COLO668 (cell line): ENCODE data around the gene USP28.
"Not testable (repeated sequence)": the region's sequence is repeated elsewhere in the genome, so short reads cannot be mapped to it uniquely, and the experiment has no call there.

ENCODE experiments used
- DNase-seq: peaks from one replicate; lab custom pipeline; 2025; ENCODE audit not compliant: unreplicated experiment; lab: John Stamatoyannopoulos, UW

Gene USP28

DNA sequence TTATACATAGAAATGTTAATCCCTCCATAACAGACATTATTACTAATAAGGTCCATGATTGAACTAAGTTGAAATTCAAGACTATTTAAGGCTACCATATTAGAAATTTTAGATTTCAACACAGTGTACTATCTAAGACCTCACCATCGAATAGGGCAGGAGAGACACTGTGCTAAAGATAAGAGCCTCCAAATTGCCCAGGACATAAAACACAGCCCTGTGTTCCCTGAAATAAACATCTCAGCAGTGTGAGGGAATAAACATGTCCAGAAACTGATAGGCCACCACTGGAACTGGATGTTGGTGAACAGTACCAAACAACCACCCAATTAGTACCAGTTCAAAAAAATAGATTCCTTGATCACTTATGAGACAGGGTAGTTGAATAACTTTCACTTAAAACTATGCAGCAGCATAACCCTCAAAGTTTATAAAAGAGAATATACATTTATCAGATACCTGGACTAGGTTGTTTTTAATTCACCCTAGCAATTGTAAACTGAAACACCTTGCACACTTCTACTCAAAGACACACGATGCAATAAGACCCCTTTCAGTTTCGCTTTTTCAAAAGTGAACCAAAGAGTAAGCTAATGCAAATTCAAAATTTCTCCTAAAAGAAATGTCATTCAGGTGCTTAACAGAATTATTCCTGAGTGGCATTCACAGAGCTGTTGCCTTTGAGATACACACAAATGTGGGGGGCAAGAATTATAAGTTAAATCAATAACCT lies 34.3 kb downstream of the USP28 start:
- no peak for DNase-seq

- DNase-seq: no peak
Measured at GRCh38 chr11:113839842-113840241, 35.5 kb downstream of the USP28 start.

DNA sequence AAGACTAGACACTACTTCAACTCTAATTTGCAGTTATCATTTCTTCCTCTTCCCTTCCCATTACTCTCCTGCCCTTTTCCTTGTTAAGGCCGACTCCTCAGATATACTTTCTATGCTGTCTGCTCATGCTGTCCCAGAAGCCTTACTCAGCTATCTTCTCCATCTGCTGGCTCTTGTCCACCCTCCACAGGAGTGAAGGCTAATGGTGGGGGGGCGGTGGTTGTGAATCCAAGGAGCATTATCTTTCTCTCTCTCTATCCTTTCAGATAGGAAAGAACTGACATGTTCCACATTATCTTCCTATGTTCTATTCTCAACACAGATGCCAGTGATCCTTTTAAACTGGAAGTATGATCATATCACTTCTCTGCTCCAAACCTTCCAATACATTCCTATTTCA lies 37.4 kb downstream of the USP28 start:
- no peak for DNase-seq

DNA sequence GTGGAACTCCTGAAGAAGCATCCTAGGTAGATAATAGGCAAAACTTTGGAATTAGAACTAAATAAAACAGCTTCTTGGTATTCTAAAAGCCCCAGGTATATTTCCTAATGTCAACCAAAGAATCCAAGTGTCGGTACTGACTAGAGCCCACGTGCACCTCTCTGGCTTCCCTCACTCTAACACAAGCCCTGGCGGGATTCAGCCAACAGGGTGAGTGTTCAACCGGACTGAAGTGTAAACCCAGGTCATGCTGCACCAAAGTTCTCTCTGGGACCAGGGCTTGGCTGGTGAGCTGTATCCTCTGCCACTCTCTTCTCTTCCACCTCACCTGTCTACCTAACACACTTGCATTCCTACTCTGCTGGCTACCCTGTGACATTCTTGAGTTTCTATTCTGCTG lies 40.1 kb downstream of the USP28 start:
- DNase-seq: no peak

DNA sequence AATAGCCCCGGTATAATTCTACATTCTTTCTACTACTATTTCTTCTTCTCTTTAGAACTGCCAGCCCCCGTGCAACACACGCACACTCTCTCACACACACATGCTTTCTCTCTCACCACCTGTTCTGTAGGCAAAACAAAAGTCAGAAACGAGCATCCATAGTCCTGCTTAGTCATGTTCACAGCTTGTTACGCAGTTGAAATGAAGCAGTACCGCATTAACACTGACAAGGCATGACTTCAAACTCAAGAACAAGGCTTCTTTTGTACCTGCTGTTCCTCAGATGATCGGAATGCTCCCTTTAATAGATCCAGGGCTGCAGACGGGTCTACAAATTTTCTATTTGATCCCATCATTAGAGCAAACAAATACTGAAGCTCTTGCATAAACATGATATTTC lies 42.2 kb downstream of the USP28 start:
- DNase-seq: no peak

DNA sequence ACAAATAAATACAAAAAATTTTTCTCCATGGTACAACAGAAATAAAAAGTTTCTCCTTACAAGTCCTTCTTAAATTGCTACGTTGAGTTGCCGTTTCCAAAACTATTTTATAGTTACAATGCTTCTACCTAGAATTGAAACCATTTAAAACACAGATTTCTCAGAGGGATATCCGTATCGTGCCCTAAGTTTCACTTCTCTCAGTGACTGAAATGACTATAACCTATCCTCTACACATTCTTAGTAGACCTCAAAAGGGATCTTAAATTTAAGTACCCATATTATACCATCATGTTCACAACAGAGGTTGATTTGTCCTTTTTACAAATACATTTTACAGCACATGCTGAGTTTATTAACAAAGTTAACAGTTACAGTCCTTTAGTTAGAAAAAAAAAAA lies 44.1 kb downstream of the USP28 start:
- no peak for DNase-seq

GRCh38 chr11:113829751-113830150 lies 45.6 kb downstream of the USP28 start:
- DNase-seq: no peak

GRCh38 chr11:113828191-113828590 lies 47.2 kb downstream of the USP28 start:
- no peak for DNase-seq

DNA sequence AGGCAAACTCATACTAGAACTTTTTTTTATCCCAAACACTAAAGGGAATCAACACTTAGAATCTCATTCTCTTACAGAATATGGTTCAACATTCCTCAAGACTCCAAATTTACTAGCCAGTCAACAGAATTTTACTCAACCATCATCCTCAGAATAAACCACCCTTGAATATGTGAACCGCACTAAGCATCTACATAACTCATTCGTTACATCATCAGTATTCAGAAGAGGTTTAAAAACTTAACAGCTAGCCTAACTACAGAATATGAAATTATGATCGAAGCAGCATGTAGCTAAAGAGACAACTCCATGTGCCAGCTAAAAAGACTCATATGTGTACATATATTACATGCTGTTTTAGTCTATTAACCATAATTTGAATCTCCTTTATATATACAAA lies 47.9 kb downstream of the USP28 start:
- no peak for DNase-seq

DNA sequence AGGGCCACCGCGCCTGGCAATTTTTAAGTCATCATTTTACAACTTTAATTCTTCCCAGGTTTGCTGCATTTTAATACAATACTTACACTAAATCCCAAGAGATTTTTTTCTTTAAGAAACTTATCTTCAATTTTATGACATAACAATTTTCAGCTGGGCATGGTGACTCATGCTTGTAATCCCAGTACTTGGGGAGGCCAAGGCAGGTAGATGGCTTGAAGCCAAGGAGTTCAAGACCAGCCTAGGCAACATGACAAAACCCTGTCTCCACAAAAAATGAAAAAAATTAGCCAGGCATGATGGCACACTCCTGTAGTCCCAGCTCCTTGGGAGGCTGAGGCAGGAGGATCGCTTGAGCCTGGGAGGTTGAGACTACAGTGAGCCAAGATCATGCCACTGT lies 56.9 kb downstream of the USP28 start:
- DNase-seq: no peak

DNA sequence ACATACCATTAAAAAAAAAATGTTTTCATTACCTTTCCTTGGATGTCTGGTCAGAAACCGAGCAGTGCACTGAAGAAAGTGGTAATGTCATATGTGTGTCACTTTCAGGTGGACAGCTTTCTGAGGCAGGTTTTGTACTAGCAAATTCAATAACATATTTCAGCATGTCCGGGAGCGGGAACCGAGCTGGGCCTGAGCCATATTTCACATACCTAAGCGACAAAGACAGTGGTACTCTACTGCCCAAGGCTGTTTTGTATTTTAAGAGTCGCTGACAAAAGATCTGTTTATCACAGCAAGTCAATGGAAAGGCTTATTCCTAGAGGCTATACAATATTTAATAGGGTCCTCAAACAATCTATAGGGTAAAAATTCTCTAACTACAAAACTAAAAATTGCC lies 57.7 kb downstream of the USP28 start:
- DNase-seq: no peak

GRCh38 chr11:113817162-113817561 lies 58.2 kb downstream of the USP28 start:
- DNase-seq: no peak

- no peak for DNase-seq
Measured at GRCh38 chr11:113814181-113814580, 61.2 kb downstream of the USP28 start.

DNA sequence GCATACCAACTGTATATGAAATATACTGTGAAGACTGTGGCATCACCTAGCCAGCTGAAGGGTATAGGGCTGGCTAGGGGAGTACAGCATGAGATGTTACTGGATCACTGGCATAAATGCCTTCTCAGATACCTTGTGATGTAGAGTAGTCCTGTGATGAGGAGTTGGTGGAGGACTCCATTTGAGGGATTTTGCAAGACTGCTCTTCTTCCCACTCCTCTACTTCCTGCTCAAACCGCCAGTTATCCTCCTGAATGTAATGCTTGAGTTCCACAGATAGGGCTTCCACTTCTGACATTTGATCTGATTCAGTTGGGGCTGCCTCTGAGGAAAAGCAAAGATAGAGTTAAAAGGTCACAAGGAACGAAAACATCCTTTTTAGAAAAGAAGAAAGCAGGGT lies 66.4 kb downstream of the USP28 start:
- DNase-seq: no peak

DNA sequence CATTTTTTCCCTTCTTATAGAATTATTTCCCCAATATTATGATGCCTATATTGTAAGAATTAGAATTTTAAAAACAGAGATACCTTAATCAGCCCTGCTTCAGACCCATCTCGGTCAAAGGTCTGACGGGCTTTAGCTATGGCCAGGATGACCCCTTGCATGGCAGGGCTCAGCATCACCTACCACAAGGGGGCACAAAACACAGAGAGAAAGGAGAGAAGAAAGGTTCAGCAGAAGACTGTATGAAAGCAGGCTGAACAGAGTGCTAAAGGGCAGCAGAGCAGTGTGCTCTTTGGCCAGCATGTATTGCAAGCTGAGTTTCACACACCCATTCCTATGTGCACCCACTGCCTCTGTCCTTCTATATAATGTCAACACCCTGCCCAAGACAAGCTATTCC lies 69.0 kb downstream of the USP28 start:
- peak; percentile 24 for DNase-seq

DNA sequence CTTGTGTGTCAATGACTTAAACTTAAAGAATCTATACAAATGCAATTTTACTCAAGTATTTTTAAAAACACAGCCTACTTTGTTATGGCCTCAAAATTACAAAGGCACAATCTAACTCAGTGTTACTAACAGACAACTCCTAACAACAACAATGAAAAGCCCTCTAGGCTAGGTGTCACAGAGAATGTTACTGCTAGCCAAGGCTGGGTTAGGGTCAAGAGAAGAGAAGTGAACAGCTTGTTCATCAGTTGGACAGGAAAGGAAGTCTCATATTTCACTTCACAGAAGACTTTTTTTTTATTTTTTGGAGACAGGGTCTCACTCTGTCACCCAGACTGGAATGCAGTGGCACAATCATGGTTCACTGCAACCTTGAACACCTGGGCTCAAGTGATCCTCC lies 69.7 kb downstream of the USP28 start:
- no peak for DNase-seq

DNA sequence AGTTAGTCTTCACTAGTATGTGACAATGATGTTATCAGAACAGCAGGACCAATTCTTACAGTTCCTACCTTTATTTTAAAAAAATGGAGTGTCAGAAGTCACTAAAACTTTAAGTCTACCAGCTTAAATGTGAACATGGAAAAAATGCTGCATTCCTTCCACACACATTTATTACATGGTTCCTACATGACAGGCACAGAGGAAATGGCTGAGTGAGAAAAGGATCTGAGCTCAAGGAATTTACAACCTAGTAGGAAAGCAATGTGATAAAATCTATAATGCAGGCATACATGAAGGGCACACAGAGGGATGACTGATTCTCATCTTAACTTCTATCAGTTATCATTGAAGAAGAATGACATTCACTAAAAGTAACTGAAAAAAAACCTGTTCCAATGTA lies 72.8 kb downstream of the USP28 start:
- no peak for DNase-seq

DNA sequence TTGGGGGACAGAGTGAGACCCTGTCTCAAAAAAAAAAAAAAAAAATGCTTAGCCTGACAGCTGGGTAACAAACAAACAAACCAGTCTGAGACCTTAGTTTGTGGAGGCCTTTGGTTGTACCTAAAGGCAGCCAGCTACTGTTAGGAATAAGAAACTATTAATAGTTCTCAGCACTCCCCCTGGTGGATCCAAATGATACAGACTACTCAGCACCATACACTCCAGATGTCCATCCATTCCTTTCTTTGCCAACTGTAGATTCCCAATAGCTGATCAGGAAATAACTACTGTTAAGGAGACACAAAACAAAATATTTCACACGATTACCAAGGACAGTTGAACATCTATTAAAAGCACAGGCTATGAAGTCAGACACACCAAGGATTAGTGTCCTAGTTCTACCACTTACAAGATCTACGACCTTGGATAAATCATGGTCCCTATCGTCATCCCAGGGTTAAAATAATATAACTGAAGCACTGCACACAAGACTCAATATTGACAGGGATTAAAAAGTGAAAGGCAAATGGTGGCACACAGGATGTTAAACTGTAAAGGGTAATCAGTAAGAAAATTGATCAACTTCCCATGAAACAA lies 78.6 kb downstream of the USP28 start:
- peak; percentile 15 for DNase-seq

GRCh38 chr11:113789675-113790320 lies 85.6 kb downstream of the USP28 start:
- DNase-seq: no peak

GRCh38 chr11:113789016-113789415 lies 86.4 kb downstream of the USP28 start:
- not testable (repeated sequence) for DNase-seq

DNA sequence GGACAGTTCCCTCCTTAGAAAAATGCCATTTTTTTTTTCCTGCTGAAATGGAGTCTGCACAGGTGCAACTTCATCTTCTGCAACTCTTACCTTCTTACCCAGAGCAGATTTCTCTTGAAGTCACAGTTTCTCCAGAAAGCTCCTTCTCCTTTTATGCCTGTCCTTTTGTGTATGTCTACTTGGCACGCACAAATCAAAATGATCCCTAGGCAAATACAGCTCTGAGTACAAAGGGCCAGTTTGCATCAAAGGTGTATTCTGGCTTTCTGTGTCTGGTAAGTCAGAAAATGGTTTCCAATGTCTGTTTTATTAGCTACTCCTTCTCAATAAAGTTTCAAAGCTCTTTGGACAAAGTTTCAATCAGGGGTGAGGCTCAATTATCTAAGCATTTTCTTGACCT lies 93.2 kb downstream of the USP28 start:
- DNase-seq: no peak

- DNase-seq: no peak
Measured at GRCh38 chr11:113781682-113782081, 93.7 kb downstream of the USP28 start.

DNA sequence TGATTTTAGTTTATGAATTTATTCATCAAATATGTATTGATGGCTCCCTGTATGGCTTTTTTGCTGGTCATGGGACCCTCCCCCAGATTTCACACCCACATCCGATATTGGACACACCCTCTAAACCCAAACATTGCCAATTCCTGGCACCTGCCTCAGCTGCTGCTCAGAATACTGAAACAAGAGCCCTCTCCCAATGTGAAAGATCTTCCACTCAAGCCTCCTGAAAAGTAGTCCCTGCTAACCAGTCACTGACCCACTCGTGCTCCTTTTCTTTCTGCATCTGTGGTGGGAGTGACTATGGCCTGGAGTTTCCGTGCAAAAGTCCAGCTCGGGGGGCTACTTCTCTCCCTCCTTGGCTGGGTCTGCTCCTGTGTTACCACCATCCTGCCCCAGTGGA lies 95.9 kb downstream of the USP28 start, which contains the start of gene CLDN25:
Gene CLDN25 (plus strand): TSS at position 301 of the 400 bp plus-strand sequence. CDS start 0 bp downstream, at position 301.
- DNase-seq: no peak
